Neural progenitor cell (in vitro differentiated cells): ENCODE results near the gene PKNOX2.

Source experiments
- CTCF ChIP-seq: fragments of 200-600 bp; sonication (generic); IDR thresholded peaks from 2 replicates; pipeline ENCODE4 v1.5.1; 2017; ENCODE audit warnings: antibody characterized with exemption, mild to moderate bottlenecking
- EZH2 ChIP-seq: fragments of 200-600 bp; sonication (generic); IDR thresholded peaks from 2 replicates; pipeline ENCODE4 v1.6.1; 2017; ENCODE audit warnings: antibody characterized with exemption, mild to moderate bottlenecking, moderate library complexity

DNA sequence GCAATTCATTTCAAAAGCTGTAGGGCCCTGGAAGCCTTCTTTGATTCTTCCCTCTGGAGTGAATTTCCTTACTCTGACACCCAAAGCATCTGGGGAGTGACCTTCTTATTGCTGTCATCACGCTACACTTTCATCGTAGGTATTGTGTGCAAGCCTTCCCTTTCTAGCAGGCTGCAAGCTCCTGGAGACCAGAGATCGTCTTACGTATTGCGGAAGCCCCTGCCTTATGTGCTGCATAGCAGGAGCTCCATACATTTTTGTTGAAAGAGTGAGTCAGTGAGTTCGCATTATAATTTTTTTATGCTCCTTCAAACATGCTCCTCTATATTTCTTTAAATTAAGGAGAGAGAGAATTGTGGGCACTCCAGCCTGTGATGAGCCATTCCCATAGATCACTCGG is 32.0 kb upstream of the PKNOX2 start:
- TF ChIP-seq CTCF: no peak
- TF ChIP-seq EZH2: no peak
